ENCODE results near the gene STK11IP. TPM values are rescaled to one million over a fixed set of nuclear protein-coding genes. Genes with fewer than 3 reads are reported as not detected.
A peak's percentile ranks its signal among the peaks of the same experiment; 100 is the strongest.

Gene STK11IP
- total and polyA plus RNA-seq, 2 of the 13 experiments (the other 11 are each of a cell fraction or from before 2014, with no cell fraction given), result 12.8 to 24.0 TPM

DNA sequence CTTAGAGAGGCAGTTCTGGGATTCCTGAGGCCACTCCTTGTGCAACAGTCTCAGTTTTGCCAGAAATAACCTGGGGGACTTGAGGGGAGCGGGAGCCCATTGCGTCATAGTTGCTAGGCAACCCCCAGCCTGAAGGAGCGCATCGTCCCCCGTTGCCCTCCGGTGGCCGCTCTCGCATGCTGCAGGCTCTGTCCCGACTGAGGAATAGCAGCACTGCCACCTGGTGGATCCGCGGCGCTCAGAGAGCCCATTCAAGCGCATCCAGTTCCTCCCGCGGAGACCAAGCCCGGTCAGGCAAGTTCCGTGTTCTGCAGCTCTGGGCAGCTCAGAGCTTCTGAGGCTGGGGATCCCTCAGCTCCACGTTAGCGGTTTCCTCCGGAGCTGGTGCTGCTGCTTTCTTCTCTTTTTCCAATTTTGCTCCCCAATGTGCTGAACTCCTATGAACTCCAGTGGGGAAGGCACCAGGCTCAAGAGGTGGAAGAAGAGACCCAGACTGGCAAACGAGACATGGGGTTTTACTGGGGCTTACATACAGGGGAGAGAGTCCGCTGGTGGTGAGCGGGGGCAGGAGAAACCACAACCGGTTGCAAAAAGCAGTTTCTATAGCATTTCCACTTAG, 44.9 kb downstream of the STK11IP start (continued):
- TF ChIP-seq ETV5 (CRISPR knock-in tag; IDR thresholded peaks at IDR 0.05; ENCODE audit: borderline replicate concordance) (peak; percentile 79), POGZ (CRISPR knock-in tag; IDR thresholded peaks at IDR 0.05) (peak; percentile 70), ZNF446 (CRISPR knock-in tag; IDR thresholded peaks at IDR 0.05) (no peak; the same call in 1 of the 2 replicates), ZNF607 (CRISPR knock-in tag; IDR thresholded peaks at IDR 0.05; ENCODE audit: borderline replicate concordance) (no peak), GATA4 (IDR thresholded peaks at IDR 0.05; ENCODE audit: borderline replicate concordance, low read depth) (no peak), JUNB (CRISPR knock-in tag; IDR thresholded peaks at IDR 0.05; ENCODE audit: borderline replicate concordance) (no peak), ELF1 (CRISPR knock-in tag; IDR thresholded peaks at IDR 0.05) (peak; percentile 81), ZNF260 (CRISPR knock-in tag; IDR thresholded peaks at IDR 0.05; ENCODE audit: borderline replicate concordance, low read depth) (no peak), RBM39 (IDR thresholded peaks at IDR 0.05; ENCODE audit: low read depth, low read length, poor library complexity, severe bottlenecking) (peak; percentile 87), ADNP (CRISPR knock-in tag; IDR thresholded peaks at IDR 0.05) (no peak), POLR2G (IDR thresholded peaks at IDR 0.05; ENCODE audit: low read depth, low read length) (no peak), ZNF207 (IDR thresholded peaks at IDR 0.05; ENCODE audit: borderline replicate concordance) (no peak), AGO2 (optimal IDR thresholded peaks at IDR 0.05; ENCODE audit: low read depth, low read length) (no peak), POLR2AphosphoS5 (IDR thresholded peaks at IDR 0.05; ENCODE audit: low read depth, low read length) (no peak), DNMT3B (CRISPR knock-in tag; conservative IDR thresholded peaks at IDR 0.05) (0 out of 2 replicates have a peak, but pooled peaks have one; percentile 32), ZNF564 (CRISPR knock-in tag; IDR thresholded peaks at IDR 0.05) (no peak), MXI1 (IDR thresholded peaks at IDR 0.05; ENCODE audit: borderline replicate concordance, low read depth, low read length) (peak; percentile 90; the same call in 2 of the 3 replicates), ATM (IDR thresholded peaks at IDR 0.05; ENCODE audit: borderline replicate concordance) (no peak), ZNF768 (CRISPR knock-in tag; IDR thresholded peaks at IDR 0.05) (peak; percentile 78), ZEB1 (IDR thresholded peaks at IDR 0.05; ENCODE audit: insufficient replicate concordance, low read depth) (no peak)
- TF ChIP-seq, protein P1, sequence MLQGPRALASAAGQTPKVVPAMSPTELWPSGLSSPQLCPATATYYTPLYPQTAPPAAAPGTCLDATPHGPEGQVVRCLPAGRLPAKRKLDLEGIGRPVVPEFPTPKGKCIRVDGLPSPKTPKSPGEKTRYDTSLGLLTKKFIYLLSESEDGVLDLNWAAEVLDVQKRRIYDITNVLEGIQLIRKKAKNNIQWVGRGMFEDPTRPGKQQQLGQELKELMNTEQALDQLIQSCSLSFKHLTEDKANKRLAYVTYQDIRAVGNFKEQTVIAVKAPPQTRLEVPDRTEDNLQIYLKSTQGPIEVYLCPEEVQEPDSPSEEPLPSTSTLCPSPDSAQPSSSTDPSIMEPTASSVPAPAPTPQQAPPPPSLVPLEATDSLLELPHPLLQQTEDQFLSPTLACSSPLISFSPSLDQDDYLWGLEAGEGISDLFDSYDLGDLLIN (CRISPR knock-in tag; IDR thresholded peaks at IDR 0.05; ENCODE audit: borderline replicate concordance), result no peak
- TF ChIP-seq, protein P2, sequence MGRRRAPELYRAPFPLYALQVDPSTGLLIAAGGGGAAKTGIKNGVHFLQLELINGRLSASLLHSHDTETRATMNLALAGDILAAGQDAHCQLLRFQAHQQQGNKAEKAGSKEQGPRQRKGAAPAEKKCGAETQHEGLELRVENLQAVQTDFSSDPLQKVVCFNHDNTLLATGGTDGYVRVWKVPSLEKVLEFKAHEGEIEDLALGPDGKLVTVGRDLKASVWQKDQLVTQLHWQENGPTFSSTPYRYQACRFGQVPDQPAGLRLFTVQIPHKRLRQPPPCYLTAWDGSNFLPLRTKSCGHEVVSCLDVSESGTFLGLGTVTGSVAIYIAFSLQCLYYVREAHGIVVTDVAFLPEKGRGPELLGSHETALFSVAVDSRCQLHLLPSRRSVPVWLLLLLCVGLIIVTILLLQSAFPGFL (CRISPR knock-in tag; IDR thresholded peaks at IDR 0.05), result no peak
- TF ChIP-seq, protein P3, sequence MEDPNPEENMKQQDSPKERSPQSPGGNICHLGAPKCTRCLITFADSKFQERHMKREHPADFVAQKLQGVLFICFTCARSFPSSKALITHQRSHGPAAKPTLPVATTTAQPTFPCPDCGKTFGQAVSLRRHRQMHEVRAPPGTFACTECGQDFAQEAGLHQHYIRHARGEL (CRISPR knock-in tag; IDR thresholded peaks at IDR 0.05), result no peak
- TF ChIP-seq, protein P4, sequence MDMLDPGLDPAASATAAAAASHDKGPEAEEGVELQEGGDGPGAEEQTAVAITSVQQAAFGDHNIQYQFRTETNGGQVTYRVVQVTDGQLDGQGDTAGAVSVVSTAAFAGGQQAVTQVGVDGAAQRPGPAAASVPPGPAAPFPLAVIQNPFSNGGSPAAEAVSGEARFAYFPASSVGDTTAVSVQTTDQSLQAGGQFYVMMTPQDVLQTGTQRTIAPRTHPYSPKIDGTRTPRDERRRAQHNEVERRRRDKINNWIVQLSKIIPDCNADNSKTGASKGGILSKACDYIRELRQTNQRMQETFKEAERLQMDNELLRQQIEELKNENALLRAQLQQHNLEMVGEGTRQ (IDR thresholded peaks at IDR 0.05; ENCODE audit: low read depth, low read length), result no peak
- TF ChIP-seq, protein P4 (CRISPR knock-in tag; IDR thresholded peaks at IDR 0.05; ENCODE audit: borderline replicate concordance), result no peak

Measured in HepG2 (cell line).